GM21825 (cell line): ENCODE results near the gene ACTL6B.

Experiments
- ATAC-seq: cut with Tn5 transposase; IDR thresholded peaks from one replicate; pipeline ENCODE4 v1.9.1; 2021; ENCODE audit warnings: mild to moderate bottlenecking, moderate library complexity; ENCODE audit not compliant: unreplicated experiment

ACTL6B gene

GRCh38 chr7:100683659-100684533, 27.6 kb upstream of the ACTL6B start:
- ATAC-seq = no peak

DNA sequence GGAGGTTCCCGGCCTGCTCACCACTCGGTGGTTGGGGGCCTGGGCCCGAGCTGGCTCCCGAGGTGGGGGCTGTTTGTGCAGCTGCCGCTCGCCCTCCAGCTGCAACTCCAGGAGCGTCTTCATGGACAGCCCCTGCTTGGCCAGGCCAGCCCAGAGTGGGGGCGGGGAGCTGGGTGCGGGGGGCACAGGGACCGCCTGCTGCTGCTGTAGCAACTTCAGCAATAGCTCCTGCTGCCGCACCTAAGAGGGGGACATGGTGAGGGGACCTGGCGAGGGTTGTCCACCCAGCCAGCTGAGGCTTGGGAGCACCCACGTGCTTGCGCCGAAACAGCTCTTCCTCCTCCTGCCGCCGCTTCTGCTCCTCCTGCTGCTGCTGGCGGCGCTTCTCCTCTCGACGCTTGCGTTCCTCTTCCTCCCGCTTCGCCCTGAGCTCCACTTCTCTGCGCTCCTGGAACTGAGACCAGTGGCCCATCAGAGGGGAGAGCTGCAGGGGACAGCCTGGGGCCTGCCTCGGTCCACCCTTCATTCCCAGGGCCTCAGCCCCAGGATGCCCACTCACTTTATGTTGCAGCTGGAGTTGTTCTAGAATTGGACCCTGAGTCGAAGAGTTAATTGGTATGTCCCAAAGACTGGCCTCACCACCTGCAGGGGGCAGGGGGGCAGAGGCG, 26.9 kb upstream of the ACTL6B start:
- no peak for ATAC-seq

DNA sequence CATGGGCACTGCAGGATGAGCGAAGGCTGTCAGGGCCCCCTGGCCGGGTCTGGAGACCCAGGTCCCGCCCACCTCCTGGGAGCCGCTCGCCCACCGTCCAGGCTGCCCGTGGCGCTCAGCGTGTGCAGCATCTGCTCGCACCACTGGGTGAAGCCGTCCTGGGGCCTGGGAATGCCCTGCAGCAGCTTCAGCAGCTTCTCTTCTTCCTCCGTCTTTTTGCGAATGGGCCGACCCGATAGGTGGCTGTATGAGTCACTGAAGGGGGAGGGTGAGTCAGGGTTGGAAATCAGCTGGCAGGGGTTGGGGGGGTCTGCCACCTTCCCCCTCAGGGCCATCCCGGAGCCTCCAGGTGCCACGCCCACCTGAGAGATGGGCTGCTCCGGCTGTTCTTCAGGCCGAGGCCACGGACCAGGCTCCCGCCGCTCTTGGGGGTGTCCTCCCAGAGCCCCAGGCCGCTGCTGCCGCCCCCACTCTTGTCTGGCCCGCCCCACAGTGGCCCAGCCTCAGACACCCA, 26.0 kb upstream of the ACTL6B start:
- ATAC-seq = no peak

DNA sequence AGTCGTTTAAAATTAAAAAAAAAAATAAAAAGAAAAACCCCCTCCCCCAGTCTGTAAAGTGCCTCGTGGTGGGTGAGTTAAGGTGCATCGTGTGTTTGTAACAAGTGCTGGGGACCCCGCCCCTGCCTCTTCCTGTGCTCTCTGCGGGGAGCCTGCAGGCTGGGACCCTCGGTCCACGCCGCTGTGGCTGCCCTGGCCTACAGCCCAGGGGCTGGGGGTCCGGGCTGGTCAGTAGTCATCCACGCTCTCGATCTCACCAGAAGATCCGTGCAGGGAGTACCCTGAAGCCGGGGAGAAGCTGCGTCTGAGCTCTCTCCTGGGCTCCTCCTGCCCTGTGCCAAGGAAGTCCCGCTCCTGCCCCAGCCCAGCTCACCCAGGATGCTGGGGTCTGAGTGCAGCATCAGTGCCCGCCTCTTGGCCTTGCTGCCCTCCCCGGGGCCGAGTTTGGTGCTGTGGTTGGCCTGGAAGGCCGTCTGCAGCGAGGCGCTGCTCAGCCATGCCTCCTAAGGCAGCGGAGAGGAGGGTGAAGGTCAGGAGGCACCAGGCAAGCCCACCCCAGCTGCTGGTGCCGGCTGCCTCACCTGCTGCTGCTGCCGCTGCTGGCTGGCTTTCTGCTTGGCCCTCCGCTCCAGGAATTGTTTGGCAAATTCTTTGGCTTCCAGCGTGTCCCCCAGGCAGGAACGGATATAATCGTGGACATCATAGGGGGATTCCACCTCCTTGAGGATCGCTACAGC, 25.4 kb upstream of the ACTL6B start:
- ATAC-seq = no peak

DNA sequence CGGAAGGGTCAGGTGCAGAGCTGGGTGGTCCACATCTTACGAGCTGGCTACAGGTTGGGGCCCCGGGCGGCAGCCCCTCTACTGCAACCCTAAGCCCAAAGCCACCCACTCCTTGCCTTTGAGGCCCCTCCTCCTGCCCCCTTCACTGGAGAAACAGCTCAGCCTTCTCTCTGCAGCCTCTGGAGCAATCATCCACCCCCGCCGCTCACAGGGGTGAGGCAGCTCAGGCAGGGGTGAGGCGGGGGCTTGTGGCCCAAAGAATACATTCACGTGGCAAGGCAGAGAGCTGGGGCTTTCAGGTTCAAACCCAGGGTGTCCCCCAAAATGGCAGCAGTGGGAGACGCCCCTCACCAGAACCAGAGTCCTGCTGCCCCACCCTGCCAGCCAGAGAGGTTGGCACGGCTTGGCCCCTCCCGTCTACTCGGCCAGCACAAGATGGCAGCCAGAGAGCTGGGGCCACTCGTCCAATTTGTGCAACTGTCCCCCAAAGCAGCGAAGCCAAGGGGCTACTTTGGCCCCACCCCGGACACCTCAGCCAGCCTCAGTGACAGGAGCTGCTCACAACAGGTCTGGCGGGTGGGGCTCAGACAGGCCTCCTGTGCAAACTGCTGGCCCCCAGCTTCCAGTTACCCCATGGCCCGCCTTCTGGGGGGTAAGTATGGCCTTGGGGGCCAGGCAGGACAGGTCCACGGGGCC, 24.5 kb upstream of the ACTL6B start:
- ATAC-seq = no peak

GRCh38 chr7:100679927-100680575, 23.8 kb upstream of the ACTL6B start:
- no peak for ATAC-seq

DNA sequence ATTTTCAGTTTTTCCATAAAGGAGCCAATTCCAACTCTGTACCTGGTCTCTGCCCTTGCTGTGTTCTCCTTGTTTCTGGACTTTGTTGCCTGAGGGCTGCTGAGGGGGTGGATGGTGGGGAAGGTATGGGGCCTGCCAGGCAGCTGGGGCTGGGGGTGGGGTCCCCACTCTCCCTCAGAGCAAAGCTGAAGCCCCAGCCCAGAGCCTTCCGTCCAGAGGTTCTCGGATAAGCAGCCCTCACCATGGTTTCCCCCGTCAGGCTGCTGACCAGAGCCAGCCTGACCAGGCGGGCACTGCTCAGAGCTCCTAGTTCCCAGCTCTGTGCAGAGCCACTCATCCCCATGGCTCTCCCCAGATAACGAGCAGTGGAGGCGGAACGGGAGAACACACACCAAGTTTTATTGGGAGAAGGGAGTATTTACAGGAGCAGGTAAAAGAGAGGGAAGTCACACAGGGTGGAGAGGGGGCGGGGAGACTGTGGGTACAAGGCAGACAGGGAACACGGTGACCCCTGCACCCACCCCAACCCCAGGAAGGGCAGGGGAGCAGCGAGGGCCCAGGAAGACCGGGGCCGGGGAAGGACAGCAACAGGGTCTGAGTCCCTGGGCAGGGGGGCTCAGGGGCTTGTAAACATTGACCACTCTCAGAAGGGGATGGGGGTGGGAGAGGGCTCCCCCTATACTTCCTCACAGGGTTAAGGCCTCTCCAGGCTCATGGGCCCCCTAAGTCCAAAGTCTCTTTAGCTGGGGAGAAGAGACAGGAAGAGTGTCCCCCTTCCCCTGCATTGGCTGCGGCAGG, 23.1 kb upstream of the ACTL6B start:
- no peak for ATAC-seq

- no peak for ATAC-seq
Observed at GRCh38 chr7:100678291-100678984, 22.2 kb upstream of the ACTL6B start.

DNA sequence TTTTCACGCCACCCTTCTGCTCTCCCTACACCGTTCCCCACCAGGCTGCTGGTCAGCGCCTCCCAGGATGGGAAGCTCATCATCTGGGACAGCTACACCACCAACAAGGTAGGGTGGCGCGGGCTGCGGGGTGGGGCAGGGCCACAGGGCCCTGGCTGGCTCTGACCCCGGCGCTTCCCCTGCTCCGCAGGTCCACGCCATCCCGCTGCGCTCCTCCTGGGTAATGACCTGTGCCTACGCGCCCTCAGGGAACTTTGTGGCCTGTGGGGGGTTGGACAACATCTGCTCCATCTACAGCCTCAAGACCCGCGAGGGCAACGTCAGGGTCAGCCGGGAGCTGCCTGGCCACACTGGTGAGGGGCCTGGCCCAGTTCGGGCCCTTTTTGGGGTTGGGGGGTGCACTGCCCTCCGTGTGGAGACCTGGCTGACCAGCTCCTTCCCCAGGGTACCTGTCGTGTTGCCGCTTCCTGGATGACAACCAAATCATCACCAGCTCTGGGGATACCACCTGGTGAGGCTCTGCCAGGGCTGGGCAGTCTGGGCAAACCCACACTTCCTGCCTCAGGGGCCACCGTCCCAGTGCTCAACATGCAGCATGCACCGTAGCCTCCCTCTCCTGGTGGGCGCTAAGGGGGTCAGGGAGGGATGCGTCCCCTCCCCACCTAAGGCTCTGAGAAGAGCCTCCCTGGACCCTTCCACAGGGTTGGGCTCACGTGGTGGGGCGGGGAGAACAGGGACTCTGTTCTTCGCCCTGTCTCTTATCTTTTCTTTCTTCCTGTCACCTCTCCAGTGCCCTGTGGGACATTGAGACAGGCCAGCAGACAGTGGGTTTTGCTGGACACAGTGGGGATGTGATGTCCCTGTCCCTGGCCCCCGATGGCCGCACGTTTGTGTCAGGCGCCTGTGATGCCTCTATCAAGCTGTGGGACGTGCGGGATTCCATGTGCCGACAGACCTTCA, 21.3 kb upstream of the ACTL6B start:
- no peak for ATAC-seq

GRCh38 chr7:100676501-100677306, 20.5 kb upstream of the ACTL6B start:
- no peak for ATAC-seq

DNA sequence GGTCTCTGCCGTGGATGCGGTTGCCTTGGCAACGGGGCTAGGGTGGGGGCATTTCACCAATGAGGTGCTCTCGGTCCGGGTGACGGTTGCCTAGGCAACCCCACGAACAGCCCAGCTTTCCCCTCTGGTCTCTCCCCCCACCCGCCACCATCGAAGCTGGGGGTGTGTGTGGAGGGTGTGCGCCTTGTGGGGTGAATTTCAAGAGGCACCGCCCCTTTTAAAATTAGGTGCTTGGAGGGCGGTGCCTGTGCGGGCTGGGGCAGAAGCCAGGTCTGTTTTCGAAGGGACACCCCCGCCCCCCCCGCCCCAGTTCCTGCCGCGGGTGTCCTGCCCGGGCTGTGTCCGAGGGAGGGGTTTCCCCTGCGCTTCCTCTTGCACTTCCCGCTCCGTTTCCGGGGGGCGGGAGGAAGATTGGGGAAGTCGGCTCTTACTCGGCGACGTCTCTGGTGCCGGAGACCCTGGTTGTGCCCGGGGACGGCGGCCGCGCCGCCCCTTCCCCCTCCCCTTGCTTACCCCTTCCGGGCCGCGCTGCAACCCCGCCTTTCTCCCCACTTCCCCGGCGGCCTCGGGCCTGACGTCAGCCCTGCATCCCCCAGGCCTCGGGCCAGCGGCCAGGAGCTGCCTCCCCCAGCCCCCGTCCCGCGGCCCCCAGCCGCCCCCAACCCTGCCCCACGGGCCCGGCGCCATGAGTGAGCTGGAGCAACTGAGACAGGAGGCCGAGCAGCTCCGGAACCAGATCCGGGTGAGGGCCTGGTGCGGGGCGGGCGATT, 19.5 kb upstream of the ACTL6B start:
- peak; percentile 27 for ATAC-seq

- ATAC-seq = no peak
Observed at GRCh38 chr7:100675105-100675451, 18.8 kb upstream of the ACTL6B start.

GRCh38 chr7:100674411-100675104, 18.3 kb upstream of the ACTL6B start:
- ATAC-seq = no peak

DNA sequence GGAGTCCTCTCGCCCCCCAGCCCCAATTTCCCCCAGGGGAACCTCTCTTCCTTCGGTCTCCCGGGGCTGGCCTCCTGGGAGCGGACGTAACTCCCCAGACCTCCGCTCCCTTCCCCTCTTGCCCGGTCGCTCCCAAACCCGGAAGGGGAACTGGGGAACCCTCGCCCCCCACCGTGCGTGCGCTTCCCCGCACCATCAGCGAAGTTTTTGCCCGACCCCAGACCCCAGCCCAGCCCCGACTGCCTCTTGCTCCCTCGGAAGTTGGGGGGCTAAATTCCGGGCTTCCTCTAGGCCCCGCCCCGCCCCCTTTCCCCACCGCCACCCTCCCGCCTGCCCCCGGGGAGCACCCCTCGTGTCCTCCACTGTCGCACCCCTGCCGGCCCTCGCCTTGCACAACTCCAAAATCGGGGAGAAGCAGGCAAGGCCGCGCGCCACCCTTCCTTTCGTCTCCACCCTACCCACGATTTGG, 17.7 kb upstream of the ACTL6B start:
- ATAC-seq = peak; percentile 1

GRCh38 chr7:100673302-100673941, 17.2 kb upstream of the ACTL6B start, which contains the start of gene GNB2:
GNB2 (plus strand) TSS chr7:100673740; CDS start chr7:100676266, 2,526 bp downstream.
- peak; percentile 54 for ATAC-seq
